ENCODE data around the gene TSKS. TPM values are rescaled to one million over a fixed set of nuclear protein-coding genes. Genes with fewer than 3 reads are reported as not detected.

TSKS gene
- total RNA-seq, 1 donor from 2014 or later, result not detected

GRCh38 chr19:49716154-49716553, 47.0 kb downstream of the TSKS start:
- DNase-seq (ENCODE audit: low spot score), result no peak

GRCh38 chr19:49713236-49713845, 49.8 kb downstream of the TSKS start:
- no peak for DNase-seq (ENCODE audit: low spot score)

- DNase-seq (ENCODE audit: low spot score), result no peak
These were observed 50.7 kb downstream of the TSKS start for GRCh38 chr19:49712397-49712859.

GRCh38 chr19:49710372-49710951, 52.6 kb downstream of the TSKS start:
- DNase-seq (ENCODE audit: low spot score), result no peak

GRCh38 chr19:49705919-49706318, 57.2 kb downstream of the TSKS start:
- no peak for DNase-seq (ENCODE audit: low spot score)

- no peak for DNase-seq (ENCODE audit: low spot score)
These were observed 58.0 kb downstream of the TSKS start for GRCh38 chr19:49704888-49705642.

- DNase-seq (ENCODE audit: low spot score), result no peak
These were observed 61.8 kb downstream of the TSKS start for GRCh38 chr19:49701271-49701786.

- DNase-seq (ENCODE audit: low spot score), result no peak
These were observed 62.5 kb downstream of the TSKS start for GRCh38 chr19:49700563-49700962.

- no peak for DNase-seq (ENCODE audit: low spot score)
These were observed 63.7 kb downstream of the TSKS start for GRCh38 chr19:49699364-49699763.

- DNase-seq (ENCODE audit: low spot score), result no peak
These were observed 66.2 kb downstream of the TSKS start for GRCh38 chr19:49696865-49697264.

GRCh38 chr19:49696115-49696514, 67.0 kb downstream of the TSKS start:
- no peak for DNase-seq (ENCODE audit: low spot score)

GRCh38 chr19:49692147-49692506, 71.0 kb downstream of the TSKS start:
- no peak for DNase-seq (ENCODE audit: low spot score)

GRCh38 chr19:49691243-49692146, 71.6 kb downstream of the TSKS start:
- peak; percentile 83 for DNase-seq (ENCODE audit: low spot score)

- peak; percentile 90 for DNase-seq (ENCODE audit: low spot score)
These were observed 72.4 kb downstream of the TSKS start, which contains the start of gene CPT1C for GRCh38 chr19:49690656-49691242. TSS of gene CPT1C (plus strand) at chr19:49691116. CDS start at chr19:49692253, 1,137 bp downstream.

- DNase-seq (ENCODE audit: low spot score), result no peak
These were observed 72.9 kb downstream of the TSKS start for GRCh38 chr19:49690079-49690655.

Other genes starting within 250 kb of the TSKS start
- 136 TPM for gene RCN3, start 235.3 kb downstream of the TSKS start, total RNA-seq (ENCODE audit: insufficient read depth, low replicate concordance)
- gene NOSIP, start 182.8 kb downstream of the TSKS start, total RNA-seq (ENCODE audit: insufficient read depth, low replicate concordance), result 52.0 TPM
- not detected for gene PRRG2, start 182.0 kb downstream of the TSKS start, total RNA-seq (ENCODE audit: insufficient read depth, low replicate concordance)
- 1.9 TPM for gene PRR12, start 172.1 kb downstream of the TSKS start, total RNA-seq (ENCODE audit: insufficient read depth, low replicate concordance)
- gene RRAS, start 123.2 kb downstream of the TSKS start, total RNA-seq (ENCODE audit: insufficient read depth, low replicate concordance), result 43.6 TPM
- gene SCAF1, start 121.1 kb downstream of the TSKS start, total RNA-seq (ENCODE audit: insufficient read depth, low replicate concordance), result 7.9 TPM
- gene IRF3, start 97.4 kb downstream of the TSKS start, total RNA-seq (ENCODE audit: insufficient read depth, low replicate concordance), result 102 TPM
- 0.96 TPM for gene BCL2L12, start 97.4 kb downstream of the TSKS start, total RNA-seq (ENCODE audit: insufficient read depth, low replicate concordance)
- 137 TPM for gene PRMT1, start 86.0 kb downstream of the TSKS start, total RNA-seq (ENCODE audit: insufficient read depth, low replicate concordance)
- gene ADM5, start 73.7 kb downstream of the TSKS start, total RNA-seq (ENCODE audit: insufficient read depth, low replicate concordance), result 1.9 TPM
- 4.3 TPM for gene CPT1C, start 72.2 kb downstream of the TSKS start, total RNA-seq (ENCODE audit: insufficient read depth, low replicate concordance)
- gene AP2A1, start 3.7 kb upstream of the TSKS start, total RNA-seq (ENCODE audit: insufficient read depth, low replicate concordance), result 39.2 TPM
- gene FUZ, start 50.0 kb upstream of the TSKS start, total RNA-seq (ENCODE audit: insufficient read depth, low replicate concordance), result 10.8 TPM
- gene MED25, start 55.0 kb upstream of the TSKS start, total RNA-seq (ENCODE audit: insufficient read depth, low replicate concordance), result 16.1 TPM
- gene PTOV1, start 87.9 kb upstream of the TSKS start, total RNA-seq (ENCODE audit: insufficient read depth, low replicate concordance), result 63.6 TPM
- gene PNKP, start 104.3 kb upstream of the TSKS start, total RNA-seq (ENCODE audit: insufficient read depth, low replicate concordance), result 31.5 TPM
- gene AKT1S1, start 114.0 kb upstream of the TSKS start, total RNA-seq (ENCODE audit: insufficient read depth, low replicate concordance), result 9.1 TPM
- gene TBC1D17, start 114.4 kb upstream of the TSKS start, total RNA-seq (ENCODE audit: insufficient read depth, low replicate concordance), result 4.1 TPM
- gene IL4I1, start 133.6 kb upstream of the TSKS start, total RNA-seq (ENCODE audit: insufficient read depth, low replicate concordance), result 1.4 TPM
- 2.6 TPM for gene ATF5, start 165.9 kb upstream of the TSKS start, total RNA-seq (ENCODE audit: insufficient read depth, low replicate concordance)
- gene NUP62, start 166.2 kb upstream of the TSKS start, total RNA-seq (ENCODE audit: insufficient read depth, low replicate concordance), result 15.4 TPM
- gene SIGLEC11, start 197.9 kb upstream of the TSKS start, total RNA-seq (ENCODE audit: insufficient read depth, low replicate concordance), result 0.72 TPM